GM12891 (cell line): ENCODE results near the gene BOLL. TPM values are rescaled to one million over a fixed set of nuclear protein-coding genes. Genes with fewer than 3 reads are reported as not detected.
A peak's percentile ranks its signal among the peaks of the same experiment; 100 is the strongest.
"Not testable (repeated sequence)": the region's sequence is repeated elsewhere in the genome, so short reads cannot be mapped to it uniquely, and the experiment has no call there.

ENCODE experiments used
- DNase-seq: peaks from one replicate; pipeline ENCODE4 v3.0.0; 2011; ENCODE audit warnings: low spot score; ENCODE audit not compliant: insufficient read length
- FAIRE-seq: peaks from 2 replicates; lab custom pipeline; 2011; peaks lifted over from hg19 to GRCh38; lab: Jason Lieb, UNC
- PAX5 ChIP-seq: IDR thresholded peaks from 2 replicates; pipeline ENCODE4 v1.6.1; 2011; ENCODE audit warnings: low read length, moderate library complexity, mild to moderate bottlenecking; ENCODE audit not compliant: insufficient read depth, severe bottlenecking
- POLR2A ChIP-seq: IDR thresholded peaks from 2 replicates; pipeline ENCODE4 v1.6.1; 2011; ENCODE audit warnings: low read depth, low read length, control low read depth
- POLR2AphosphoS5 ChIP-seq: IDR thresholded peaks from 2 replicates; pipeline ENCODE4 v1.6.1; 2011; ENCODE audit warnings: low read depth, low read length, control low read depth
- POU2F2 ChIP-seq: IDR thresholded peaks from 2 replicates; pipeline ENCODE4 v1.6.1; 2011; ENCODE audit warnings: low read depth, mild to moderate bottlenecking, control low read depth, low read length, moderate library complexity
- SPI1 ChIP-seq: IDR thresholded peaks from 2 replicates; pipeline ENCODE4 v1.6.1; 2011; ENCODE audit warnings: low read depth, low read length, control low read depth
- TAF1 ChIP-seq: IDR thresholded peaks from 2 replicates; pipeline ENCODE4 v1.6.1; 2011; ENCODE audit warnings: low read depth, low read length, control low read depth
- polyA plus RNA-seq: library from polyadenylated mRNA; unstranded; fragments of >200 nt; gene quantifications from one replicate; pipeline ENCODE4 v1.2.1, GENCODE V29; 2012; ENCODE audit warnings: low read depth, missing spikeins, inconsistent platforms; ENCODE audit not compliant: missing spikeins

The BOLL gene, protein sequence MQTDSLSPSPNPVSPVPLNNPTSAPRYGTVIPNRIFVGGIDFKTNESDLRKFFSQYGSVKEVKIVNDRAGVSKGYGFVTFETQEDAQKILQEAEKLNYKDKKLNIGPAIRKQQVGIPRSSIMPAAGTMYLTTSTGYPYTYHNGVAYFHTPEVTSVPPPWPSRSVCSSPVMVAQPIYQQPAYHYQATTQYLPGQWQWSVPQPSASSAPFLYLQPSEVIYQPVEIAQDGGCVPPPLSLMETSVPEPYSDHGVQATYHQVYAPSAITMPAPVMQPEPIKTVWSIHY
- not detected for polyA plus RNA-seq

- no peak for TF ChIP-seq TAF1
- TF ChIP-seq POLR2A: no peak
- TF ChIP-seq SPI1: no peak
- no peak for TF ChIP-seq POU2F2
- no peak for TF ChIP-seq POLR2AphosphoS5
- no peak for TF ChIP-seq PAX5
- FAIRE-seq (no peak), DNase-seq (no peak)
These were observed at the start of gene BOLL for GRCh38 chr2:197784956-197785941. Gene BOLL (minus strand): TSS chr2:197785319. CDS start chr2:197781850, 3,469 bp downstream.

DNA sequence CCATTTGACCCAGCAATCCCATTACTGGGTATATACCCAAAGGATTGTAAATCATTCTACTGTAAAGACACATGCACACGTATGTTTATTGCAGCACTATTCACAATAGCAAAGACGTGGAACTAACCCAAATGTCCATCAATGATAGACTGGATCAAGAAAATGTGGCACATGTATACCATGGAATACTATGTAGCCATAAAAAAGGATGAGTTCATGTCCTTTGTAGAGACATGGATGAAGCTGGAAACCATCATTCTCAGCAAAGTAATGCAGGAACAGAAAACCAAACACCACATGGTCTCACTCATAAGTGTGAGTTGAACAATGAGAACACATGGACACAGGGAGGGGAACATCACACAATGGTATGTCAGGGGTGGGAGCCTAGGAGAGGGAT lies 49.7 kb upstream of the BOLL start:
- not testable (repeated sequence) for DNase-seq, FAIRE-seq

GRCh38 chr2:197828464-197829135 lies 43.5 kb upstream of the BOLL start:
- no peak for DNase-seq
- FAIRE-seq: no peak
- no peak for TF ChIP-seq POLR2AphosphoS5
- TF ChIP-seq POU2F2: no peak
- no peak for TF ChIP-seq POLR2A
- TF ChIP-seq TAF1: no peak
- no peak for TF ChIP-seq PAX5
- TF ChIP-seq SPI1: no peak

- DNase-seq (no peak), FAIRE-seq (no peak)
- TF ChIP-seq POLR2A: no peak
- TF ChIP-seq SPI1: no peak
- no peak for TF ChIP-seq POU2F2
- TF ChIP-seq POLR2AphosphoS5: no peak
These were observed 42.5 kb upstream of the BOLL start for GRCh38 chr2:197827618-197828017.

- DNase-seq: no peak
- TF ChIP-seq SPI1: no peak
- TF ChIP-seq PAX5: no peak
- TF ChIP-seq POU2F2: no peak
- TF ChIP-seq TAF1: no peak
- TF ChIP-seq POLR2A: no peak
- TF ChIP-seq POLR2AphosphoS5: no peak
- no peak for FAIRE-seq
These were observed 37.2 kb upstream of the BOLL start for GRCh38 chr2:197822333-197822732.

GRCh38 chr2:197821550-197822289 lies 36.6 kb upstream of the BOLL start:
- TF ChIP-seq TAF1 (no peak), SPI1 (no peak), PAX5 (no peak), POU2F2 (no peak), POLR2AphosphoS5 (no peak), POLR2A (no peak)
- DNase-seq: no peak
- FAIRE-seq: peak; percentile 35

DNA sequence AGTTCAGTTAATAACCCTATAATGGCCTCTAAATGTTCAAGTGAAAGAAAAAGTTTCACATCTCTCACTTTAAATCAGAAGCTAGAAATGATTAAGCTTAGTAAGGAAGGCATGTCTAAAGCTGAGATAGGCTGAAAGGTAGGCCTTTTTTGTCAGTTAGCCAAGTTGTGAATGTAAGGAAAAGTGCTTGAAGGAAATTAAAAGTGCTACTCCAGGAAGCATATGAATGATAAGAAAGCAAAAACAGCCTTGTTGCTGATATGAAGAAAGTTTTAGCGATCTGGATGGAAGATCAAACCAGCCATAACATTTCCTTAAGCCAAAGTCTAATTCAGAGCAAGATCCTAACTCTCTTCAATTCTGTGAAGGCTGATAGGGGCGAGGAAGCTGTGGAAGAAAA lies 29.4 kb upstream of the BOLL start:
- no peak for TF ChIP-seq POU2F2
- no peak for FAIRE-seq
- DNase-seq: no peak

DNA sequence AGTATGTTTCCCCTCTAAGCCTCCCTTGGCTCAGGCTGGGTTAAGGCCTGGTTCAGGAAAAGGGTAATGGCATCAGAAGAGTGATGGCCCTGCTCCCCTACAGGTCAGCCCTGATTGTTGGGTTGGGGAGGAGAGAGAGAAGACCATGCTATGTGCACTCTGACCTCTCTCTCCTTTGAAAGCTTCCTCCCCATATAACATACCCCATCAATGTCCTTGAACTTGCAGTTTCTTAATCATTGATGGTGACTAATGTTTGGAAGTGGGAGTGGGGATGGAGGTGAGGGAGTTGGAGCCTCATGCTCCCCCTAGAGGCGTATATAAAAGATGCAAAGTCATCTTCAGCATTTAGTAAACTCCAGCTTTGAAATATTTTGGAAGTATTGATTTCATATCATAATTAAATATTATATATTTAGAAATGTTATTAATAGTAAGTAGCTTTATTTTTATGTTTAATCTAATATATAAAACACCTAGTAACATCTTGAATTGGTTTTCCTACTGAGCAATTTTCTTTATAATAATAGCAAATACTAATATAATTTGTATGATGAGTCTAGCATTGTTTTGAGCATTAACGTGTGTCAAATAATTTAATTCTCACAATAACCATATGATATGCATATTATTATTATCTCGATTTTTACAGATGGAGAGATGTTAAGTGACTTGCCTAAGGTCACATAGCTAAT lies 28.1 kb upstream of the BOLL start:
- TF ChIP-seq POU2F2 (no peak), PAX5 (no peak), TAF1 (no peak), POLR2AphosphoS5 (no peak)
- FAIRE-seq (peak; percentile 70), DNase-seq (no peak)

- no peak for DNase-seq
- no peak for FAIRE-seq
- TF ChIP-seq POU2F2 (no peak), PAX5 (no peak), SPI1 (no peak), POLR2AphosphoS5 (no peak), POLR2A (no peak), TAF1 (no peak)
These were observed 25.4 kb upstream of the BOLL start for GRCh38 chr2:197810491-197810890.
